H1 (cell line): ENCODE data around the gene SNX32. TPM values are rescaled to one million over a fixed set of nuclear protein-coding genes. Genes with fewer than 3 reads are reported as not detected.

Experiments used
- CTCF ChIA-PET: fragments of 300-600 bp; sonication (Branson Sonifier 250); formaldehyde crosslinking; loops from one replicate; lab custom pipeline; 2021; ENCODE audit not compliant: partially characterized antibody; lab: Charles Lee
- POLR2A ChIA-PET: fragments of 300-600 bp; sonication (Branson Sonifier 250); formaldehyde crosslinking; loops from one replicate; lab custom pipeline; 2021; ENCODE audit warnings: inconsistent platforms; ENCODE audit not compliant: partially characterized antibody; lab: Charles Lee
- DNase-seq, 2 experiments: peaks; one replicate each; pipeline versions ENCODE4 v3.0.0 to v3.0.0-alpha.2; 2010 to 2022; ENCODE audit warnings: low spot score in 2 of 2, low read depth in 1 of 2, mixed read lengths in 1 of 2
- FAIRE-seq: peaks from 2 replicates; lab custom pipeline; 2011; peaks lifted over from hg19 to GRCh38; lab: Jason Lieb, UNC
- H2AFZ ChIP-seq: 2 replicates; pipeline ENCODE4 v1.8.1; 2012; ENCODE audit warnings: low read length, inconsistent platforms
- H2AK5ac ChIP-seq: 2 replicates; pipeline ENCODE4 v1.6.1; 2013; ENCODE audit warnings: low read depth, low read length
- H2BK120ac ChIP-seq: replicated peaks from 2 replicates; pipeline ENCODE3; 2013; ENCODE audit warnings: low read depth, low read length, inconsistent platforms
- H2BK12ac ChIP-seq: 2 replicates; pipeline ENCODE4 v1.6.1; 2013; ENCODE audit warnings: low read depth, low read length
- H2BK15ac ChIP-seq: 2 replicates; pipeline ENCODE4 v1.6.1; 2013; ENCODE audit warnings: low read length
- H2BK20ac ChIP-seq: 2 replicates; pipeline ENCODE4 v1.6.1; 2013; ENCODE audit warnings: low read length
- H2BK5ac ChIP-seq: 2 replicates; pipeline ENCODE4 v1.6.1; 2013; ENCODE audit warnings: low read depth, low read length
- H3K14ac ChIP-seq: 2 replicates; pipeline ENCODE4 v1.6.1; 2013; ENCODE audit warnings: inconsistent platforms; ENCODE audit not compliant: insufficient read length
- H3K18ac ChIP-seq: 2 replicates; pipeline ENCODE4 v1.6.1; 2013; ENCODE audit warnings: low read length; ENCODE audit errors: extremely low read depth
- H3K23ac ChIP-seq: 2 replicates; pipeline ENCODE4 v1.6.1; 2013; ENCODE audit warnings: inconsistent platforms; ENCODE audit not compliant: insufficient read length
- H3K23me2 ChIP-seq: 2 replicates; pipeline ENCODE4 v1.6.1; 2013; ENCODE audit warnings: low read depth, low read length
- H3K27ac ChIP-seq: 2 replicates; pipeline ENCODE4 v1.6.1; 2011; ENCODE audit warnings: low read depth, low read length, inconsistent platforms
- H3K27me3 ChIP-seq, 4 experiments: replicated peaks in 1 of 4; 1 replicate in 1 of 4; 2 replicates in 3 of 4; pipeline versions ENCODE4 v1.6.1 to v1.8.1; 2011 to 2013; ENCODE audit warnings: low read length in 3 of 4, mild to moderate bottlenecking in 3 of 4, inconsistent platforms in 2 of 4, mixed read lengths in 2 of 4, moderate library complexity in 1 of 4; ENCODE audit not compliant: control insufficient read depth in 3 of 4, insufficient read depth in 3 of 4; ENCODE audit errors: extremely low read depth in 1 of 4
- H3K36me3 ChIP-seq, 4 experiments: 2 replicates each; pipeline versions ENCODE4 v1.6.1 to v1.8.1; 2011 to 2013; ENCODE audit warnings: mild to moderate bottlenecking in 4 of 4, low read length in 3 of 4, moderate library complexity in 2 of 4, control low read depth in 1 of 4, inconsistent platforms in 1 of 4; ENCODE audit not compliant: insufficient read depth in 4 of 4, control insufficient read depth in 2 of 4
- H3K4ac ChIP-seq: replicated peaks from 2 replicates; pipeline ENCODE3; 2013; ENCODE audit warnings: low read length, low read depth, mixed read lengths, inconsistent platforms; ENCODE audit not compliant: insufficient read length
- H3K4me1 ChIP-seq, 4 experiments: replicated peaks in 1 of 4; 1 replicate in 1 of 4; 2 replicates in 3 of 4; pipeline versions ENCODE4 v1.6.1 to v1.8.1; 2011 to 2013; ENCODE audit warnings: low read length in 3 of 4, inconsistent platforms in 2 of 4, mixed read lengths in 1 of 4; ENCODE audit not compliant: insufficient read depth in 4 of 4, control insufficient read depth in 3 of 4
- H3K4me2 ChIP-seq, 2 experiments: 2 replicates each; pipeline versions ENCODE4 v1.6.1 to v1.8.1; 2011 to 2013; ENCODE audit warnings: low read depth in 2 of 2, low read length in 2 of 2, control low read depth in 1 of 2, inconsistent platforms in 1 of 2, mild to moderate bottlenecking in 1 of 2; ENCODE audit not compliant: insufficient read depth in 1 of 2
- H3K4me3 ChIP-seq, 4 experiments: fragments of 200-600, 300-600 bp in 1 of 4; sonication (generic), shearing (Covaris generic), sonication (Bioruptor Twin) in 1 of 4; 2 replicates each; pipeline versions ENCODE4 v1.5.1 to v1.8.1; 2011 to 2016; ENCODE audit warnings: low read length in 4 of 4, low read depth in 3 of 4, control low read depth in 2 of 4, inconsistent platforms in 2 of 4, mild to moderate bottlenecking in 2 of 4, mixed read lengths in 1 of 4, moderate library complexity in 1 of 4; ENCODE audit not compliant: insufficient read depth in 2 of 4; ENCODE audit errors: extremely low read depth in 1 of 4
- H3K56ac ChIP-seq: replicated peaks from 2 replicates; pipeline ENCODE3; 2013; ENCODE audit warnings: low read depth, mild to moderate bottlenecking, mixed read lengths, low read length, inconsistent platforms; ENCODE audit not compliant: insufficient read length
- H3K79me1 ChIP-seq: 2 replicates; pipeline ENCODE4 v1.6.1; 2013; ENCODE audit warnings: low read depth, low read length, control low read depth
- H3K79me2 ChIP-seq, 2 experiments: 2 replicates each; pipeline versions ENCODE4 v1.6.1 to v1.8.1; 2012 to 2013; ENCODE audit warnings: low read length in 2 of 2, mild to moderate bottlenecking in 2 of 2, inconsistent platforms in 1 of 2; ENCODE audit not compliant: insufficient read depth in 2 of 2, control insufficient read depth in 1 of 2
- H3K9ac ChIP-seq, 4 experiments: replicated peaks in 1 of 4; 1 replicate in 1 of 4; 2 replicates in 3 of 4; pipeline versions ENCODE4 v1.6.1 to v1.8.1; 2011 to 2013; ENCODE audit warnings: low read depth in 3 of 4, low read length in 3 of 4, control low read depth in 2 of 4, mild to moderate bottlenecking in 2 of 4, moderate library complexity in 2 of 4, inconsistent platforms in 1 of 4; ENCODE audit errors: extremely low read depth in 1 of 4
- H3K9me3 ChIP-seq, 2 experiments: 2 replicates each; pipeline versions ENCODE4 v1.6.1 to v1.8.1; 2012 to 2013; ENCODE audit warnings: mild to moderate bottlenecking in 2 of 2, moderate library complexity in 2 of 2, control low read depth in 1 of 2, inconsistent platforms in 1 of 2, low read depth in 1 of 2, low read length in 1 of 2, mixed read lengths in 1 of 2; ENCODE audit not compliant: insufficient read depth in 2 of 2
- H4K20me1 ChIP-seq, 2 experiments: replicated peaks in 1 of 2; 2 replicates each; pipeline versions ENCODE3 to v1.8.1; 2011 to 2013; ENCODE audit warnings: inconsistent platforms in 2 of 2, low read length in 2 of 2, mild to moderate bottlenecking in 1 of 2; ENCODE audit not compliant: insufficient read depth in 2 of 2, control insufficient read depth in 1 of 2
- H4K5ac ChIP-seq: 2 replicates; pipeline ENCODE4 v1.6.1; 2013; ENCODE audit warnings: low read length, low read depth, mixed read lengths, inconsistent platforms; ENCODE audit not compliant: insufficient read length
- H4K8ac ChIP-seq: 2 replicates; pipeline ENCODE4 v1.8.0; 2013; ENCODE audit warnings: mild to moderate bottlenecking, moderate library complexity, low read length, inconsistent platforms; ENCODE audit not compliant: insufficient read depth; ENCODE audit errors: extremely low read depth
- H4K91ac ChIP-seq: replicated peaks from 2 replicates; pipeline ENCODE3; 2013; ENCODE audit warnings: low read length, mixed read lengths, inconsistent platforms; ENCODE audit not compliant: insufficient read length
- TAF1 ChIP-seq: IDR thresholded peaks from 2 replicates; pipeline ENCODE4 v1.6.1; 2011; ENCODE audit warnings: mild to moderate bottlenecking, low read depth, low read length
- YY1 ChIP-seq: IDR thresholded peaks from 2 replicates; pipeline ENCODE4 v1.6.1; 2011; ENCODE audit warnings: low read depth, mild to moderate bottlenecking, low read length
- WGBS, 2 experiments: shearing (Covaris generic) in 1 of 2; methylation state at CpG; one replicate each; pipeline versions ENCODE4 v1.1.6 to v1.1.7; 2013 to 2015; ENCODE audit warnings: low lambda C conversion rate in 2 of 2, mixed read lengths in 2 of 2, inconsistent platforms in 1 of 2, low coverage in 1 of 2, missing lambda C conversion rate in 1 of 2; ENCODE audit not compliant: insufficient replicate concordance in 2 of 2, insufficient coverage in 1 of 2, insufficient read length in 1 of 2; ENCODE audit errors: extremely low coverage in 1 of 2, missing lambda C conversion rate in 1 of 2; 5-methylcytosine and 5-hydroxymethylcytosine counted together
- polyA plus RNA-seq, 7 experiments: library from polyadenylated mRNA; depleted of rRNA in 3 of 7; stranded (reverse) in 5 of 7; unstranded in 2 of 7; fragments of >200 nt in 5 of 7; fragments of 200-250 nt in 2 of 7; gene quantifications; 1 replicate in 5 of 7; 2 replicates in 1 of 7; 4 replicates in 1 of 7; pipeline versions ENCODE4 v1.2.1 to v1.2.3, GENCODE V29; 2011 to 2013; ENCODE audit warnings: missing spikeins in 2 of 7, mixed read lengths in 2 of 7
- total RNA-seq: library from RNA; stranded (reverse); fragmentation: NEBNext Ultra II Directional; extraction: Animal tissue kit (Norgen Biotek cat#: 25700); gene quantifications from 2 replicates; pipeline ENCODE4 v1.2.1, GENCODE V29; 2021

The SNX32 gene
- total and polyA plus RNA-seq, 2 of the 8 experiments (the other 6 are each of a cell fraction or from before 2014, with no cell fraction given) = 0.76 to 2.2 TPM

DNA sequence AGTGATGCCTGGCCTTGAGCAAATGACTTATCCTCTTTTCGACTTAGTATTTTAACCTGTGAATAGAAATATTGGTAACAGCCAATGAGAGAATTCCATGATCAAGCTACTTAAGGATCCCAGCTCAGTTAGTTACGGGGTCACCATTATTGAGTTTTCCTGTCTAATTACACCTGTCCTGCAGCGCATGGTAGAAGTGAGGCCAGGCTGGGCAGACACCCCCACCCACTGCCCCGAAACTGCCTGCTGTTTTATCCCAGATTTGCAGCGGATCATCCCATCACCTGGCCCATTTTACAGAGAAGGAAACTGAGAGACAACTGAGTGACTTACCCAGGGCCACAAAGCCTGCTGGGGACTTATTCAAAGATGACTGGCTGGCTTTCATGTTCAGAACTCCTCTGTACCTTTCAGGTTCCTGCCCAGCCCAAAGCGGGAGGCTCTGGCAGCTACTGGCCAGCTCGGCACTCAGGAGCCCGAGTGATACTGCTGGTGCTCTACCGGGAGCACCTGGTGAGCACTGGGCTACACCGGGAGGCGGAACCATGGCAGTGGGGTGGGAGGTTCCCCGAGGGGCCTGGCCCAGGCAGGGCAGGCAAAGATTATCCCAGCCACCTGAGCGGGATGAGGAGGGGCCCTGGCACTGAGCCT lies 27.9 kb downstream of the SNX32 start:
- Histone ChIP-seq H3K9ac (peak overlapping the region; percentile 35 to 97 (median 84)), H3K36me3 (peaks cover 5 to 17% (median 14%) of the 10 kb centered on the region in 4 experiments)
- TF ChIP-seq TAF1 (0 out of 2 replicates have a peak, but pooled peaks have one; percentile 18), YY1 (no peak)
- TF ChIP-seq, all 59 proteins: peak for 1
- Histone ChIP-seq H4K8ac (no peak overlapping the region), H3K79me1 (peaks cover under 1% of the 10 kb centered on the region; the same call in 1 of the 2 replicates), H3K27me3 (no peaks in the 10 kb centered on the region), H3K27ac (no peak overlapping the region), H4K20me1 (peaks cover 2 to 4% of the 10 kb centered on the region in 2 experiments), H3K4me3 (peak overlapping the region; percentile 75 to 95 (median 82)), H4K91ac (no peak overlapping the region), H3K4ac (no peak overlapping the region), H3K9me3 (no peaks in the 10 kb centered on the region), H3K14ac (no peak overlapping the region), H2BK15ac (0 out of 2 replicates have a peak overlapping the region, but pooled peaks have one; percentile 3), H3K4me2 (peak overlapping the region; percentile 95 to 97), H3K23ac (no peak overlapping the region), H3K4me1 (peaks cover 0 to 10% (median 6%) of the 10 kb centered on the region in 4 experiments; a peak in 5 of 7 replicates), H3K18ac (no peak overlapping the region), H4K5ac (no peak overlapping the region), H3K56ac (no peak overlapping the region), H2BK5ac (no peak overlapping the region), H2BK12ac (peak overlapping the region; percentile 43; the same call in 1 of the 2 replicates), H2AFZ (no peak overlapping the region), H2AK5ac (no peak overlapping the region), H3K79me2 (peaks cover under 1 to 14% of the 10 kb centered on the region in 2 experiments; a peak in 3 of 4 replicates), H3K23me2 (peaks cover 17% of the 10 kb centered on the region), H2BK120ac (no peak overlapping the region), H2BK20ac (no peak overlapping the region)
- POLR2A ChIA-PET = interaction anchor here (0.6 to 39.7 kb wide), 10 partner anchors 6 to 158 kb away, joined by 3 to 1071 read pairs (median 10); partner anchors contain the start of genes CCDC85B, CFL1, CTSW and EFEMP2
- 86% methylated on average over 13 of the region's 13 CpGs; no CpG with 5 or more reads in 1 of the 2 experiments for WGBS, 2 experiments
- CTCF ChIA-PET = interaction anchor here (0.6 to 9.9 kb wide), 15 partner anchors 8 to 161 kb away, joined by 3 to 191 read pairs (median 6); partner anchors contain the start of genes CCDC85B, CTSW, EFEMP2 and FIBP
- FAIRE-seq = no peak
- no peak for DNase-seq
